Karpas-422 (cell line): ENCODE measurements around the gene CD24. TPM values are rescaled to one million over a fixed set of nuclear protein-coding genes. Genes with fewer than 3 reads are reported as not detected.
"Not testable (repeated sequence)": the region's sequence is repeated elsewhere in the genome, so short reads cannot be mapped to it uniquely, and the experiment has no call there.

ENCODE experiments used
- DNase-seq: peaks from one replicate; pipeline ENCODE4 v3.0.0-alpha.2; 2015
- H2AFZ ChIP-seq: fragments of 200-600 bp; sonication (generic); 2 replicates; pipeline ENCODE4 v1.6.1; 2014; ENCODE audit warnings: antibody characterized with exemption, low read length, mixed read lengths
- H3K27ac ChIP-seq: fragments of 200-600 bp; sonication (generic); 2 replicates; pipeline ENCODE4 v1.5.1; 2014; ENCODE audit warnings: mild to moderate bottlenecking, low read length, moderate library complexity
- H3K27me3 ChIP-seq: fragments of 200-600 bp; sonication (generic); 2 replicates; pipeline ENCODE4 v1.6.1; 2014; ENCODE audit warnings: low read length, mixed read lengths
- H3K36me3 ChIP-seq: fragments of 200-600 bp; sonication (generic); 2 replicates; pipeline ENCODE4 v1.6.1; 2014; ENCODE audit warnings: low read length, mixed read lengths; ENCODE audit not compliant: insufficient read depth
- H3K4me1 ChIP-seq: fragments of 200-600 bp; sonication (generic); 2 replicates; pipeline ENCODE4 v1.6.1; 2014; ENCODE audit warnings: mild to moderate bottlenecking, low read length, mixed read lengths
- H3K4me2 ChIP-seq: fragments of 200-600 bp; sonication (generic); 2 replicates; pipeline ENCODE4 v1.6.1; 2014; ENCODE audit warnings: low read length, low read depth, mild to moderate bottlenecking; ENCODE audit not compliant: poor library complexity, severe bottlenecking
- H3K4me3 ChIP-seq: fragments of 200-600 bp; sonication (generic); 2 replicates; pipeline ENCODE4 v1.5.1; 2014; ENCODE audit warnings: mild to moderate bottlenecking, antibody characterized with exemption, low read length, mixed read lengths
- H3K79me2 ChIP-seq: fragments of 200-600 bp; sonication (generic); 2 replicates; pipeline ENCODE4 v1.6.1; 2014; ENCODE audit warnings: mild to moderate bottlenecking, low read length, mixed read lengths
- H3K9ac ChIP-seq: fragments of 200-600 bp; sonication (generic); 2 replicates; pipeline ENCODE4 v1.6.0; 2014; ENCODE audit warnings: low read length
- H3K9me2 ChIP-seq: fragments of 200-600 bp; sonication (generic), shearing (Covaris generic); replicated peaks from 2 replicates; pipeline ENCODE4 v1.6.0; 2014; ENCODE audit warnings: mild to moderate bottlenecking, low read length, moderate library complexity; ENCODE audit not compliant: insufficient read depth
- H3K9me3 ChIP-seq: fragments of 300-700, 200-600 bp; sonication (generic); 2 replicates; pipeline ENCODE4 v1.6.1; 2014; ENCODE audit warnings: low read length, mixed read lengths
- H4K20me1 ChIP-seq: fragments of 200-600 bp; sonication (generic); 2 replicates; pipeline ENCODE4 v1.6.1; 2014; ENCODE audit warnings: mild to moderate bottlenecking, antibody characterized with exemption, low read length, low read depth; ENCODE audit not compliant: insufficient read depth
- total RNA-seq: library from RNA; depleted of rRNA; stranded (reverse); fragments of >200 nt; shearing (Covaris generic); gene quantifications from 2 replicates; pipeline ENCODE4 v1.2.3, GENCODE V29; 2014; ENCODE audit warnings: low replicate concordance

Gene CD24
- total RNA-seq, 1 experiment from 2014 or later, result 1,213 TPM

DNA sequence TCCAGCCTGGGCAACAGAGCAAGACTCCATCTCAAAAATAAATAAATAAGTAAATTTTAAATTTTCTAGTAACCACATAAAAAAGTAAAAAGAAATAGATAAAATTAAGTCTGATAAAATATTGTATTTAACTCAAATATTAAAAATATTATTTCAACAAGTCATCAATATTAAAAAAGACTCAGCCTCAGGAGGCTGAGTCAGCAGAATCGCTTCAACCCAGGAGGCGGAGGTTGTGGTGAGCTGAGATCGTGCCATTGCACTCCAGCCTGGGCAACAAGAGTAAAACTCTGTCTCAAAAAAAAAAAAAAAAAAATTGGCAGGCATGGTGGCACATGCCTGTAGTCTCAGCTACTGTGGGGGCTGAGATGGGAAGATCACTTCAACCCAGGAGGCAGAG is 15.2 kb upstream of the CD24 start:
- H3K36me3 ChIP-seq, H3K4me2 ChIP-seq, DNase-seq, H4K20me1 ChIP-seq, H3K9ac ChIP-seq, H3K27ac ChIP-seq, H3K79me2 ChIP-seq, H3K9me2 ChIP-seq, H2AFZ ChIP-seq, H3K4me3 ChIP-seq, H3K4me1 ChIP-seq, H3K9me3 ChIP-seq, H3K27me3 ChIP-seq: not testable (repeated sequence)

GRCh38 chr6:106988664-106989063 is 14.1 kb upstream of the CD24 start:
- H3K4me2 ChIP-seq, result no peak overlapping the region
- DNase-seq, result no peak
- no peak overlapping the region for H3K9ac ChIP-seq
- no peaks in the 10 kb centered on the region for H3K27me3 ChIP-seq
- H4K20me1 ChIP-seq, result no peaks in the 10 kb centered on the region
- no peaks in the 10 kb centered on the region for H3K36me3 ChIP-seq
- H2AFZ ChIP-seq, result no peak overlapping the region
- no peak overlapping the region for H3K4me3 ChIP-seq
- no peaks in the 10 kb centered on the region for H3K4me1 ChIP-seq
- no peak overlapping the region for H3K27ac ChIP-seq
- H3K9me3 ChIP-seq, result no peaks in the 10 kb centered on the region
- no peaks in the 10 kb centered on the region for H3K9me2 ChIP-seq
- no peaks in the 10 kb centered on the region for H3K79me2 ChIP-seq

DNA sequence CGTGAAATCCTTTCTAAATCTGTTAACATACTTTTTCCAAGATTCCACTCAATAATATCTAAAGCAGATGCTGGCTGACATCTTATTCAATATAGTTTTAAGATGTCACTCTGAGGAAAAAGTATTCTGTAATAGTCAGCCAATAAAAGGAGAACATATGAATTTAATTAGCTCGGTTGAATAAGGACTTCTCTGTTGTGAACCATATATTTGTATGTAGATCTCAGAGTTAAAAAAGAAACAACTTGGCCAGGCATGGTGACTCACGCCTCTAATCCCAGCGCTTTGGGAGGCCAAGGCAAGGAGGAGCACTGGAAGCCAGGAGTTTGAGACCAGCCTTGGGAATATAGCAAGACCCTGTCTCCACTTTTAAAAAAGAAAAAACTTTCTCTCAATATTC is 7.4 kb upstream of the CD24 start:
- Histone ChIP-seq H3K9me2 (no peaks in the 10 kb centered on the region), H3K79me2 (no peaks in the 10 kb centered on the region), H3K9ac (no peak overlapping the region), H3K27me3 (no peaks in the 10 kb centered on the region), H3K4me3 (no peak overlapping the region), H3K4me1 (peaks cover 21% of the 10 kb centered on the region), H3K27ac (no peak overlapping the region), H3K9me3 (no peaks in the 10 kb centered on the region), H3K4me2 (no peak overlapping the region), H4K20me1 (no peaks in the 10 kb centered on the region), H3K36me3 (no peaks in the 10 kb centered on the region), H2AFZ (no peak overlapping the region)
- no peak for DNase-seq

GRCh38 chr6:106980926-106981325 is 6.4 kb upstream of the CD24 start:
- H3K4me3 ChIP-seq, result no peak overlapping the region

DNA sequence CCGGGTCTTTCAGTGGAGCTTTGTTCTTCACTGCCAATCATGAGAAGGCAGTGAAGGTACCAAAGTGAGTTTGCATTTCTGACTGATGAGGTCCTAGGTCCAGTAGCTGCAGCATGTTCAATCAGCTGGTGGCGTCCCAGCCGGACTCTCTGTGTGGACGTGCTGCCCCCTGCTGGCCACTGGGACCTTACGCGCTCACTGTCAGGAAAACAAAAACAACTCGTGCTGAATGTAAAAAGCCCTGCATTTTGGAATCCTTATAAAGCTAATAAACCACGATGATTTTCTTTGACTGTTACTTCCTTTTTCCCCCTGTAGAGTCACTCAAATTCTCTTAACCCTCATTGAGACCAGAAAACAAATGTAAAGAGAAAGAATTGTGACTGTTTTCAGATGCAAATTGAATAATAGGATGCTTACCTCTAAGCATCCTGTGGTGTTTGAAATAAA is 4.9 kb upstream of the CD24 start:
- H3K4me2 ChIP-seq, result peak overlapping the region; percentile 30
- H2AFZ ChIP-seq, result no peak overlapping the region

More at GRCh38 chr6:106980926-106981325, 6.4 kb upstream of the CD24 start:
- Histone ChIP-seq H3K4me2 (no peak overlapping the region), H3K27me3 (no peaks in the 10 kb centered on the region), H3K9me3 (no peaks in the 10 kb centered on the region), H2AFZ (no peak overlapping the region), H3K9me2 (no peaks in the 10 kb centered on the region), H3K9ac (no peak overlapping the region), H3K4me1 (peaks cover 31% of the 10 kb centered on the region), H4K20me1 (no peaks in the 10 kb centered on the region), H3K36me3 (no peaks in the 10 kb centered on the region), H3K27ac (no peak overlapping the region), H3K79me2 (0 out of 2 replicates have a peak, but pooled peaks cover 3% of the 10 kb centered on the region)
- no peak for DNase-seq

GRCh38 chr6:106977246-106977645 is 2.7 kb upstream of the CD24 start:
- peak overlapping the region; percentile 95 for H3K4me2 ChIP-seq
- H3K4me1 ChIP-seq, result peaks cover 46% of the 10 kb centered on the region
- no peaks in the 10 kb centered on the region for H3K9me3 ChIP-seq
- H2AFZ ChIP-seq, result no peak overlapping the region
- peaks cover 22% of the 10 kb centered on the region for H4K20me1 ChIP-seq
- peak overlapping the region; percentile 30; the same call in 1 of the 2 replicates for H3K9ac ChIP-seq
- H3K27ac ChIP-seq, result peak overlapping the region; percentile 88
- H3K79me2 ChIP-seq, result peaks cover 30% of the 10 kb centered on the region
- no peak for DNase-seq
- H3K9me2 ChIP-seq, result no peaks in the 10 kb centered on the region
- peaks cover 22% of the 10 kb centered on the region for H3K36me3 ChIP-seq
- H3K27me3 ChIP-seq, result no peaks in the 10 kb centered on the region
- no peak overlapping the region for H3K4me3 ChIP-seq

More for the DNA sequence above, 4.9 kb upstream of the CD24 start:
- Histone ChIP-seq H3K27me3 (no peaks in the 10 kb centered on the region), H3K9me2 (no peaks in the 10 kb centered on the region), H3K79me2 (peaks cover 8% of the 10 kb centered on the region), H3K9ac (no peak overlapping the region), H4K20me1 (no peaks in the 10 kb centered on the region; the same call in 1 of the 2 replicates), H3K9me3 (no peaks in the 10 kb centered on the region), H3K27ac (no peak overlapping the region), H3K36me3 (no peaks in the 10 kb centered on the region), H3K4me3 (no peak overlapping the region), H3K4me1 (peaks cover 35% of the 10 kb centered on the region)
- peak; percentile 94 for DNase-seq

DNA sequence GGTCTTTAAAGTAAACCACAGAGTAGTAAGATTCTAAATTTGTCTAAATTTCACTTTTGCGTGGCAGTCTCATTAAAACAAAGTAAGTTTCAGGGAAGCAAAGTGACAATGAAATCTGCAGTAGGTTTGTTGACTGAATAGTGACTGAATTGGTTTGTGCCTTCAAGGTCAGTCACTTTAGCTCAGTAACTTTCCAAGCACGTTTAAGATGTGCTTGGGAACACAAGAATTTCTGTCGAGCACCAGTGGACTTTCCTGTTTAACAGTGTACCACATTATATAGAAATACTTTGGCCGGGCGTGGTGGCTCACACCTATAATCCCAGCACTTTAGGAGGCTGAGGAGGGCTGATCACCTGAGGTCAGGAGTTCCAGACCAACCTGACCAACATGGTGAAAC is 1.7 kb upstream of the CD24 start:
- H3K9me2 ChIP-seq, result no peaks in the 10 kb centered on the region
- H3K9me3 ChIP-seq, result no peaks in the 10 kb centered on the region
- H3K4me1 ChIP-seq, result peaks cover 53% of the 10 kb centered on the region
- peak overlapping the region; percentile 97 for H3K9ac ChIP-seq
- H3K27me3 ChIP-seq, result no peaks in the 10 kb centered on the region
- peaks cover 30% of the 10 kb centered on the region for H4K20me1 ChIP-seq
- peak overlapping the region; percentile 95 for H3K4me3 ChIP-seq
- peak overlapping the region; percentile 88 for H3K27ac ChIP-seq
- H3K4me2 ChIP-seq, result peak overlapping the region; percentile 95
- H3K36me3 ChIP-seq, result peaks cover 29% of the 10 kb centered on the region
- peak; percentile 53 for DNase-seq
- no peak overlapping the region for H2AFZ ChIP-seq
- peaks cover 35% of the 10 kb centered on the region for H3K79me2 ChIP-seq

DNA sequence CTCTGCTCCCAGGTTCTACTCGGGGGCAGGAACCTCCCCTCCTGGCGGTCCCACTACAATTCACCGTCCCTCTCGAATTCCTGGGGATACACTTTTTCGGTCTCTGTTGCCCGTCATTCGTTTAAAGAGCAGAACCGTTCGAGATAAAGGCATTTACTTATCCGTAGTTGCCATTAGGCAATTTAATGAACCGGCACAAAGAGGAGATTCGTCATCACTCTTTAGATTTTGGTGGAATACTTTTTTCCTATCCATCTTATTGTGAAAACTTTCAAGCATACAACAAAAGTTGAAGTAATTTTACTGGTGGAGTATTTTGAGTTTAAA is 1.2 kb upstream of the CD24 start:
- H2AFZ ChIP-seq, result no peak overlapping the region
- peak; percentile 72 for DNase-seq
- peaks cover 53% of the 10 kb centered on the region for H3K4me1 ChIP-seq
- peaks cover 29% of the 10 kb centered on the region for H3K36me3 ChIP-seq
- peak overlapping the region; percentile 95 for H3K4me3 ChIP-seq
- peaks cover 35% of the 10 kb centered on the region for H3K79me2 ChIP-seq
- peaks cover 30% of the 10 kb centered on the region for H4K20me1 ChIP-seq
- peak overlapping the region; percentile 95 for H3K4me2 ChIP-seq
- no peaks in the 10 kb centered on the region for H3K9me3 ChIP-seq
- H3K27me3 ChIP-seq, result no peaks in the 10 kb centered on the region
- H3K27ac ChIP-seq, result peak overlapping the region; percentile 88
- peak overlapping the region; percentile 97 for H3K9ac ChIP-seq
- no peaks in the 10 kb centered on the region for H3K9me2 ChIP-seq
